PC-9 (cell line): ENCODE data around the gene RIPOR1. TPM values are rescaled to one million over a fixed set of nuclear protein-coding genes. Genes with fewer than 3 reads are reported as not detected.

Source experiments
- BruUV-seq: library from RNA; stranded (reverse); fragments of 400-500 nt; replicated peaks from 2 replicates; lab custom pipeline; 2021; lab: Mats Ljungman, UMichigan
- CTCF ChIA-PET: fragments of 300-600 bp; sonication (Branson Sonifier 250); formaldehyde crosslinking; loops from one replicate; lab custom pipeline; 2022; ENCODE audit warnings: antibody characterized with exemption; lab: Charles Lee
- POLR2A ChIA-PET: fragments of 300-600 bp; sonication (Branson Sonifier 250); formaldehyde crosslinking; loops from one replicate; lab custom pipeline; 2022; ENCODE audit warnings: antibody characterized with exemption; ENCODE audit not compliant: unreplicated experiment; lab: Charles Lee
- DNase-seq, 2 experiments: peaks; one replicate each; pipeline versions ENCODE4 v3.0.0 to v3.0.0-alpha.2; 2015 to 2022; ENCODE audit warnings: mixed read lengths in 1 of 2
- H2AFZ ChIP-seq: fragments of 200-600 bp; sonication (generic); 2 replicates; pipeline ENCODE4 v1.8.1; 2017; ENCODE audit warnings: antibody characterized with exemption
- H3F3A ChIP-seq: fragments of 200-600 bp; sonication (generic); 2 replicates; pipeline ENCODE4 v1.8.1; 2017; ENCODE audit warnings: antibody characterized with exemption, mild to moderate bottlenecking, low read depth; ENCODE audit not compliant: insufficient read depth
- H3K27ac ChIP-seq: fragments of 200-600 bp; sonication (generic); 2 replicates; pipeline ENCODE4 v1.6.1; 2016; ENCODE audit warnings: mixed run types
- H3K27me3 ChIP-seq: fragments of 200-600 bp; sonication (generic); 2 replicates; pipeline ENCODE4 v1.6.1; 2016; ENCODE audit warnings: low read depth, mixed run types; ENCODE audit not compliant: insufficient read depth
- H3K36me3 ChIP-seq: fragments of 200-600 bp; sonication (generic); 2 replicates; pipeline ENCODE4 v1.6.1; 2016; ENCODE audit warnings: low read depth, mixed run types
- H3K4me1 ChIP-seq: fragments of 200-600 bp; sonication (generic); replicated peaks from 2 replicates; pipeline ENCODE4 v1.6.1; 2016; ENCODE audit warnings: mixed run types; ENCODE audit not compliant: insufficient read depth
- H3K4me2 ChIP-seq: fragments of 200-600 bp; sonication (generic); 2 replicates; pipeline ENCODE4 v1.6.1; 2017; ENCODE audit warnings: mixed run types
- H3K4me3 ChIP-seq: fragments of 200-600 bp; sonication (generic); 2 replicates; pipeline ENCODE4 v1.6.1; 2016; ENCODE audit warnings: mixed run types
- H3K79me2 ChIP-seq: fragments of 200-600 bp; sonication (generic); 2 replicates; pipeline ENCODE4 v1.6.1; 2017; ENCODE audit warnings: low read depth, mixed run types
- H3K9me2 ChIP-seq: fragments of 200-600 bp; sonication (generic); 2 replicates; pipeline ENCODE4 v1.8.1; 2017; ENCODE audit warnings: mild to moderate bottlenecking; ENCODE audit not compliant: insufficient read depth
- H3K9me3 ChIP-seq: fragments of 200-600 bp; sonication (generic); 2 replicates; pipeline ENCODE4 v1.8.1; 2016; ENCODE audit warnings: low read depth; ENCODE audit not compliant: insufficient read depth
- H4K20me1 ChIP-seq: fragments of 200-600 bp; sonication (generic); 2 replicates; pipeline ENCODE4 v1.8.1; 2017; ENCODE audit not compliant: insufficient read depth
- CTCF ChIP-seq: fragments of 200-600 bp; sonication (generic); conservative IDR thresholded peaks from 2 replicates; pipeline ENCODE4 v1.6.1; 2017; ENCODE audit warnings: mixed run types, antibody characterized with exemption, mild to moderate bottlenecking, moderate library complexity
- EZH2 ChIP-seq: fragments of 200-600 bp; sonication (generic); IDR thresholded peaks from 2 replicates; pipeline ENCODE4 v1.8.0; 2017; ENCODE audit warnings: antibody characterized with exemption, low read depth
- intact Hi-C: fragments of 100-400 bp; cut with micrococcal nuclease; formaldehyde crosslinking; loops from one replicate; pipeline ENCODE4 v1.10.0; 2022; ENCODE audit not compliant: unreplicated experiment
- total RNA-seq: library from RNA; stranded (reverse); gene quantifications from 2 replicates; pipeline ENCODE4 v1.2.3, GENCODE V29; 2021

The RIPOR1 gene
- total RNA-seq, 1 experiment from 2014 or later: 76.7 TPM

GRCh38 chr16:67537636-67538591, 9.3 kb downstream of the RIPOR1 start:
- intact Hi-C loops: no loop called here
- Histone ChIP-seq H3K4me2 (peak overlapping the region; percentile 80), H4K20me1 (0 out of 2 replicates have a peak, but pooled peaks cover 2% of the 10 kb centered on the region), H3K4me1 (no peaks in the 10 kb centered on the region), H3K4me3 (peak overlapping the region; percentile 59), H3K27ac (no peak overlapping the region), H3K9me2 (no peaks in the 10 kb centered on the region), H3K36me3 (no peaks in the 10 kb centered on the region), H3F3A (peaks cover 10% of the 10 kb centered on the region; the same call in 1 of the 2 replicates), H3K79me2 (peaks cover 9% of the 10 kb centered on the region; the same call in 1 of the 2 replicates), H2AFZ (no peak overlapping the region), H3K27me3 (no peaks in the 10 kb centered on the region), H3K9me3 (no peaks in the 10 kb centered on the region)
- no TSS peak for BruUV-seq
- DNase-seq: peak in 1 of 2 experiments; percentile 77
- POLR2A ChIA-PET: interaction anchor here (0.6 kb wide), 1 partner anchor 310 kb away, joined by 11 read pairs; no protein-coding TSS in a partner anchor
- TF ChIP-seq EZH2: no peak
- no peak for TF ChIP-seq CTCF
- CTCF ChIA-PET: interaction anchor here (0.6 to 0.7 kb wide), 4 partner anchors 57 to 1267 kb away, joined by 3 to 5 read pairs (median 3); partner anchors contain the start of gene ATP6V0D1

GRCh38 chr16:67538666-67539101, 10.1 kb downstream of the RIPOR1 start:
- Histone ChIP-seq H3K36me3 (no peaks in the 10 kb centered on the region), H2AFZ (no peak overlapping the region), H3K9me3 (no peaks in the 10 kb centered on the region), H3K27ac (no peak overlapping the region), H3K79me2 (peaks cover 6% of the 10 kb centered on the region; the same call in 1 of the 2 replicates), H3F3A (peaks cover 10% of the 10 kb centered on the region; the same call in 1 of the 2 replicates), H4K20me1 (0 out of 2 replicates have a peak, but pooled peaks cover 2% of the 10 kb centered on the region), H3K4me2 (no peak overlapping the region; the same call in 1 of the 2 replicates), H3K4me1 (no peaks in the 10 kb centered on the region), H3K27me3 (no peaks in the 10 kb centered on the region), H3K9me2 (no peaks in the 10 kb centered on the region), H3K4me3 (no peak overlapping the region)
- TSS peak; percentile 30 for BruUV-seq
- intact Hi-C loops: no loop called here
- ChIA-PET POLR2A (interaction anchor here (0.6 kb wide), 1 partner anchor 311 kb away, joined by 11 read pairs; no protein-coding TSS in a partner anchor), CTCF (no interaction called here)
- no peak for DNase-seq
- TF ChIP-seq CTCF: no peak

- H3K9me2 ChIP-seq: no peaks in the 10 kb centered on the region
- no peak overlapping the region for H3K4me3 ChIP-seq
- peaks cover 10% of the 10 kb centered on the region; the same call in 1 of the 2 replicates for H3F3A ChIP-seq
- no peaks in the 10 kb centered on the region for H3K27me3 ChIP-seq
- H3K79me2 ChIP-seq: peaks cover 6% of the 10 kb centered on the region; the same call in 1 of the 2 replicates
- no peak for TF ChIP-seq EZH2
- no peak for TF ChIP-seq CTCF
- no peaks in the 10 kb centered on the region for H3K9me3 ChIP-seq
- POLR2A ChIA-PET: no interaction called here
- CTCF ChIA-PET: interaction anchor here (0.6 kb wide), 1 partner anchor 494 kb away, joined by 4 read pairs; no protein-coding TSS in a partner anchor
- H3K36me3 ChIP-seq: no peaks in the 10 kb centered on the region
- H2AFZ ChIP-seq: no peak overlapping the region
- no peak overlapping the region for H3K4me2 ChIP-seq
- no TSS peak for BruUV-seq
- DNase-seq: no peak
- 0 out of 2 replicates have a peak, but pooled peaks cover 2% of the 10 kb centered on the region for H4K20me1 ChIP-seq
- no peaks in the 10 kb centered on the region for H3K4me1 ChIP-seq
- no peak overlapping the region for H3K27ac ChIP-seq
- intact Hi-C loops: no loop called here
These were observed 10.6 kb downstream of the RIPOR1 start for GRCh38 chr16:67539271-67539670.
